Measurements from ENCODE around the gene GPR27.
A peak's percentile ranks its signal among the peaks of the same experiment; 100 is the strongest.

The GPR27 gene

DNA sequence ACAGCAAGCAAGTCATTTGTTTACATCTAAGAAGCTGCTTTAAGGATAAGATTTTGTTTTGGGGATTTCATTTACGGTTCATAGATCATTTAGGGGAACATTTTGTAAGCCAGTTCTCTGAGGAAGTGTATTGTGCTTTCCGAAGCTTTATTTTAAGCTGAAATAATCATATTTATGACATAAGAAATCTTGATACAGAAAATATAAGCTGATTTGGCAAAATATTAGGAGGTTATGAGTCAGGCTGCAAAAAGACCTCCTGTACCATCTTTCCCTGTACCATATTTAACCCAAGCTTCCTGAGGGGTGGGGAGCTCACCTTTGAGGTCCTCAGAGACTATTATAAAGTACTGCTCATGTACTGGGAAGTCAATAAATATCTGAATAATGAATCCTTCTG lies 20.3 kb upstream of the GPR27 start:
- no peak for DNase-seq

DNA sequence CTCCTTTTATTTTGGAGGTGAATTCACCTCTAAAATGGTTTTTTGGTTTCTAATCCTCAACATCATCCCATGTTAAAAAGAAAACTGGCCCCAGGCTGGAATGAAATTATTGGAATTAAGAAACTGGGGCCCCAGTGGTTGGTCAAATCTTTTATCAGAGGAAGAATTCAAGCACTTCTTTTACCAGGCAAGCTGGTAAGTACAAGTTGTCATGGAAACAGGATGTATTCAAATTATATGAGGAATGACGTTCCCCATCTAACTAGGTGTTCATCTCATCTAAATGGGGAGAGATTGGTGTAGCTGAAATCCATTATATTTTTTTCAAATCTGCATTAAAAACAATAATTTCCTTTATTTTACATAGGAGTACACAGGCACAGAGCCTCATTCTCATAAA lies 18.8 kb upstream of the GPR27 start:
- DNase-seq: no peak

DNA sequence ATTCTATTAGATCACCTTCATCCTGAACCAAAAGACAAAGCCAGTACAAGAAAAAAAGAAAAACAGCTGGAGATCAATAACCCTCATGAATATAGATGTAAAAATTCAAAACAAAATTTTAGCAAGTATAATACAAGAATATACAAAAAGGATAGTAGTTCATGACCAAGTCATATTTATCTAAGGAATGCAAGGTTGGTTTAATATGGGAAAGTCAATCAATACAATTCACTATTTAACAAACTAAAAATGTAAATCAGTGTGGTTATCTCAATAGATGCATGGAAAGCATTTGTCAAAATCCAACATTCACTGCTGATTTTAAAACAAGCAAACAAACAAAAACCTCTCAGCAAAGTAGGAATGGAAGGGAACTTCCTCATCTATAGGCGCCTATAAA lies 11.0 kb upstream of the GPR27 start:
- DNase-seq: no peak

DNA sequence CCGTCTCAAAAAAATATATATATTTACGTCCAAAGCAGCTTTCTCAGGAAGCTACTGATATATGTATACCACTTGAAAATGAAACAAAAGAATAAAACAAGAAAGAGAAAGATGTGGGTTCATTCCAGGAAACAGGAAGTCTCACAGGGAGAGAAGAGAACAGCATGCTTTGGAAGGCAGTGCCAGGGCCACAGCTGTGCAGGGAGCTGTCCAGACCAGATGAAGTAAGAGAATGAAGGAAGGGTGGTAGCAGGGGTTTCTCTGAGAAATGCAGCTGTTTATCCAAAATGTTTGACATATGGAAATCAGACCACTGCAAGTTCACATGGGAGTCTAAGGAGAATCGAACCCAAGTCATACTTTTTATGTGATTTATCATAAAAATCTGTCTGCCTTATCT lies 8.9 kb upstream of the GPR27 start:
- DNase-seq: no peak

DNA sequence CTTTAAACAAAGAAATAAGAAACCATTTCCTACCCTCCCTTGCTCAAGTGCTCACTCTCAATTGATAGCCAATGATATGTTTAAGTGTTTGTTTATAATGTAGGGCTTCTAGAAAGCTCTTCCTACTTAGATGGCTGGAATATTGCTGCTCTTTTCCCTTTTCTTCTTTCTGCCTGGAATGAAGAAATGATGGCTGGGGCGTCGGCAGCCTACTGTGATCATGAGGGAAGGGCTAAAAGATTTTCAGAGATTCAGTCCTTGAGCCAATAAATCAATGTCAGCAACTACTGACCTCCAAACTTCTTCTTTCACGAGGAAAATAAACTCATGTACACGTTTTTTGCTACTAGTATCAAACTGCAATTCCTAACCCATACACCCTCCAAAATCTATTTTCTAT lies 2.1 kb upstream of the GPR27 start:
- DNase-seq: no peak

DNA sequence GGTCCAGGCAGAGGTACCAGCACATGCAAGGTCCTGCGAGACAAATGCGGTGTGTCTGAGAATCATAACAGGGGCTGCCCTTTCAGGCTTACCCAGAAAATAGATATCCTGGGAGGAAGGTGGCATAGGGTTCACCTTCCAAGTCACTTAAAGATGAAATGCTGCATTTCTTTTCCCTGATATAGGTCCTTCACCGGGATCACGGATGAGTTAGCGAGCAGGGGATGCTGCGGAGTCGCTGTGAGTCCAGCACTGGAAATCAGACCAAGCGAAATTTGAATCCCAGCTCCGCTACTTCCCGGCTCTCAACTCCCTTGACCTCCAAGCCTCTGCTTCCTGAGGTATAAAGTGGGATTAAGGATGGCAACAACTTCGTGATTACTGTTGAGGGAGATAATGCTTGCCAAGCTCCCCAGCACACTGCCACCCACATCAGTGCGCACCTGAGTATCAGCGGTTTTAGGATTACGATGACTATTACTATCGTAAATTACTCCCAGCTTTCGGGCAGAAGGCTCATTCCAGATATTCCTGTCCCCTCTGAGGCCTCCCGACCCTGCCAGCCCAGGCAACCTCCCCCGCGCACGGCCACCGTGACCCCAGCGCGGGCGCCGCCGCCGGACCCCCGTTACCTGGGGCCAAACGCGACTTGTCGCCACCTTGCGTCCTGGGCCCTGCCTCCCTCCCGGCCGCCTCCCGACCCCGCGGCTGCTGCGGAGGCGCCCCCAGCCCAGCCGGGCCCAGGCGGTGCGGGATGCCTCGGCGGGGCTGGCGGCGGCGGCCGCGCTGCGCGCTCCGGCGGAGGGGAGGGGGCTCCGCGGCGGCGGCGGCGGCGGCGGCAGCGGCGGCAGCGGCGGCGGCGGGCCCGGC lies 589 bp upstream of the GPR27 start:
- no peak for DNase-seq

DNA sequence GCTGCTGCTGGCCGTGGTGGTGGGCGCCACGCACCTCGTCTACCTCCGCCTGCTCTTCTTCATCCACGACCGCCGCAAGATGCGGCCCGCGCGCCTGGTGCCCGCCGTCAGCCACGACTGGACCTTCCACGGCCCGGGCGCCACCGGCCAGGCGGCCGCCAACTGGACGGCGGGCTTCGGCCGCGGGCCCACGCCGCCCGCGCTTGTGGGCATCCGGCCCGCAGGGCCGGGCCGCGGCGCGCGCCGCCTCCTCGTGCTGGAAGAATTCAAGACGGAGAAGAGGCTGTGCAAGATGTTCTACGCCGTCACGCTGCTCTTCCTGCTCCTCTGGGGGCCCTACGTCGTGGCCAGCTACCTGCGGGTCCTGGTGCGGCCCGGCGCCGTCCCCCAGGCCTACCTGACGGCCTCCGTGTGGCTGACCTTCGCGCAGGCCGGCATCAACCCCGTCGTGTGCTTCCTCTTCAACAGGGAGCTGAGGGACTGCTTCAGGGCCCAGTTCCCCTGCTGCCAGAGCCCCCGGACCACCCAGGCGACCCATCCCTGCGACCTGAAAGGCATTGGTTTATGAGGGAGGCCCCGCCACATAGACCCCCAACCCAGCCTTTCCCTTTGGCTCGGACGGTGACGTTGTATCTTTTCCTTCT lies 1.1 kb downstream of the GPR27 start:
- no peak for DNase-seq

DNA sequence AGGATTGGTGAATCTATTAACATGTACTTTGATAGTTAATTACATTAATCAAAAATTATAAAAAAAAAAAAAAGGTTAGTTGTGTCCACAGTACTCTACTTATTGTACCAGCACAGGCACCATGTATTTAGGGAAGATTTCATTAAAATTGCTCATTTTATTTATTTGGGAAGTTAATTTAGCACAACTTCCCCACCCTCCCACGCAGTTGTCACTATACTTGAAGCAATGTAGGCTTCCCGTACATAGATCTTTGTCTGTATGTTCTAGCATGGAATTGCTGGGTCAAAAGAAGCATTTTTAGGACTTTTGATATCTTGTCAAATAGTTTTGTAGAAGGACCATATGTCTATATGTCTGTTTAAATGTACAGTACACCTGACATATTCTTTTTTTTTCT lies 4.4 kb downstream of the GPR27 start:
- no peak for DNase-seq

DNA sequence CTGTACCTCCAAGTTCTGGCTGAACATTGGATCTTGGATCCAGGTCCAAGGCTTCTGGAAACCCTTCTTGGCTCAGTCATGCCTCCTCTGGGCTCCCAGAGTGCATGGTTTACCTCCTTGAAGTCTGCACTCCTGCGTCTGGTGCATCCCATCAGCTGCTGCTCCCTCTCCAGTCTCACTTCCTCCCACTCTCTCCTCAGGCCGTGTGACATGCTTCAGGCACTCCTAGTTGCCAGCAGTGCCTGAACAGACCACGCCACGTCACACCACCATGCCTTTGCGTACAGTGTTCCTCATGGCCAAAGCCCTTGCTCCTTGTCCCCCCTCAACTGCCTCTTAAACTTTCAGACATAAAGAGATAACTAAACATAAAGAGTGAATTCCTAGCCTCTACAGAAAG lies 5.7 kb downstream of the GPR27 start:
- no peak for DNase-seq

DNA sequence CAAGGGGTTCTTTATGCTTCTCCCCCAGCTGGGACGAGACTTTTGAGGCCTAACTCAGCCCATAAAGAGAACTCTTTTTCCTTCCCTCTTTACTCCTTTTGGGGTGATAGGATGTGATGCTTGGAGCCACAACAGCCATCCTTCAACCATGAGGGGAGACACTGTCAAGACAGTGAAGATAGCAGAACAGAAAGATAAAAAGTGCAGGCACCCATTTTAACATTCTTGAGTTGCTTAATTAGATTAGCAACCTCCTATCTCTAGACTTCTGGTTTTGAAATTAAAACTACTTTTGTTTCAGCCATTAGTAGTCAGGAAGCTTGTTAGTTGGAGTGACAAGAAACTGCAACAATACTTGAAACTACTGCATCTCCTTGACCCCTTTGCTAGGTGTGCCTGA lies 6.5 kb downstream of the GPR27 start:
- DNase-seq: no peak

DNA sequence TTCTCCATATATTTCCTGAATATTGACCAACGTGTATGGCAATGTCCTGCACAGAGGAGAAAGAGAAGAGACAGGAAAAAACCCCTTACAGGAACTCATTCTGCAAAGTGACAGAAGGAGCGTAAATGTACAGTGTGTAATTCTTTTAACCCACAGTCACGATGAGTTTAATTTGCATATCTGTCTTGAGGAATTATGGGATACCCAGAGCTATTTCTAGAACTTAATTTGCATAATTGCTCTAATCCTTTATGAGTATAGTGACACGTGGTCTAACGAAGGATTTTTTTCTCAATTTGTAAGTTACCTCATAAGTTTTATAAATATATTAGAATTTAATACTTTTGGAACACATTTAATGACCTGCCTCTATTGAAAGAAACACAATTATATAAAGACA lies 9.8 kb downstream of the GPR27 start:
- DNase-seq: no peak

DNA sequence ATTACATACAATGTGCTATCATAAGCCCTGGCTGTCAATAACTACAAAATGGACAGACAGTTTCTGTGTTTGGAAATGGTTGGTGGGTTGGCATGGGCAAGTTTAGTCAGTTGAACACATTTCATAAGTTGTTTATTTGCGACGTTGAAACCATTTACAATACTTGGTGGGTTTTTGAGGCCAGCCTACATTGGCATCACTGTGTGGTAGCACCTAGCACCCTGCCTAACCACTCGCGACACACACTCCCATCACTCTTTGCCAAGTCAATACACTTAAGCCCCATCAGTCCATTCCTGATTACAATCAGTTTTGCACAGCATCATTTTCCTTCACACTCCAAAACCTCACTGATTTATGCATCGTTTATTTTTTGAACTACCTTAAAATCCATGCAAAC lies 17.5 kb downstream of the GPR27 start:
- DNase-seq: no peak

DNA sequence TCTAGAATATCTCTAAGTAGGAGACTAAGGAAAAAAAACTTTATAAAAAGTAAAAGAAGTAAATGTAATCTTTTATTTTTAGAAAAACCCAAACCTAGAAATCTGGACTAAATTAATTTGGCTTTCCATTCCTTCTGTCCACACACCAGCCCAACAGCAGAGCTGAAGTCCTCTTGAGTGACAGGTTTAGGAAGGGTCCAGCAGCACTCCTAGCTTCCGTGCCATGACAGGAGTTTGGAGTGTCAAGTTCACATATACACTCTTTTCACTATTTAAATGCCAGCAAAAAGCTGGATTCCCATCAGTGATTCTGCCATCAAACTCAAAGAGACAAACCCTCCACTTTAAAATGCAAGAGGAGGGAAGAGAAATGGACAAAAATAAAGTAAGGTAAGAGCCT lies 18.2 kb downstream of the GPR27 start:
- no peak for DNase-seq

DNA sequence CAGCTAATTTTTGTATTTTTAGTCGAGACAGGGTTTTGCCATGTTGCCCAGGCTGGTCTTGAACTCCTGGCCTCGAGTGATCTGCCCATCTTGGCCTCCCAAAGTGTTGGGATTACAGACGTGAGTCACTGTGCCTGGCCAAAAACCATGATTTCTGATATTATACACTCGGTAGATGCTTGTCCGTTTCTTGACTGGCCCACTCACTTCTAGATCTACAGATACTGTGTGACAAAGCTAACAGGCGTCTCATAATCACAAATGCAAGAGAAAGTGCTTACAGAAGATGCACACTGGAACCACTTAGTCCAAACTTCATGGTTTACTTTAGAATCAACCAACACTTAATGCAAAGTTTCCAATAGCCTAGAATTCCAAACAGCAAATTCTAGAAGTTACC lies 22.9 kb downstream of the GPR27 start:
- DNase-seq: no peak

DNA sequence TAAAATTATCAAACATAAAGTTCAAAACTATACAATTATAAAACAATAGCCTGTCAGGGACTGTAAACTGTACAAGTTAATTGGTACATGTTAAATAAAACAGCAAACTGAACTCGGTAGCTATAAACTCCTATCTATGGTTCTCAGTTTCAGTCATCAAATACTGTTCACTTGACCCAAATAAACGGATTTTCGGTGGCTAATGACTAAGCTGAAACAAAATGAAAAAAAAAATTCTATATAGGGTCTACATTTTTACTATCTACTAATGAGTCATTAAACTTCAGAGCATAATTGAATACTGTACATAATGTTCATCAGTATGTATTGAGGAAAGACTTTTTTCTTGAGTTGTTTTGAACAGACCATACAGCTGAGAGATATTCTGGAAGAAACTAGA lies 24.7 kb downstream of the GPR27 start:
- no peak for DNase-seq

DNA sequence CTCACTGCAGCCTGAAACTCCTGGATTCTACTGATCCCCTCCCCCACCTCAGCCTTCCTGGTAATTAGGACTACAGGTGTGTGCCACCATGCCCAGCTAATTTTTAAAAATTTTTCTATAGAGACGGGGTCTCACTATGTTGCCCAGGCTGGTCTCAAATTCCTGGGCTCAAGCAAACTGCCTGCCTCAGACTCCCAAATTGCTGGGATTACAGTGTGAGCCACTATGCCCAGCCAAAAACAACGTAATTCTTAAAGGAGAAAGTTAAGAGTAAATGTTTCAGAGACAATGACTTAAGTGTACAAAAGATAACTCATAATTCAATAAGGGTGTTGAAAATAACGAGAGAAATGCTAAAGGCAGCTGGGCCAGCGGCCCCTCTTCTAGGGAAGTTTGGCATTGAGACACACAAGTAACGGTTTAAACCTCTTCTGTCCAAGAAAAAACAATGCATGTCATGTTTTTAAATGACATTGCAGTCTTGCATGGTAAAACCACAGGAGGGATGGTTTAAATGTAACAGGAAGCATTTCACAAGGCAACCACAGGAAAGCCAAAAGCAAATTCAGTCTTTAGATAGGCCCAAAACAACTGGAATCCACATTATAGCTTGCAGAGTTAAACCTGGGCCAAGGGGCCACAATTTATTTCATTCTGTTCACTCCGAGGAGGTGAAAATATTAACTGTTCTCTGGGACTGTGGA lies 26.2 kb downstream of the GPR27 start:
- DNase-seq: no peak

DNA sequence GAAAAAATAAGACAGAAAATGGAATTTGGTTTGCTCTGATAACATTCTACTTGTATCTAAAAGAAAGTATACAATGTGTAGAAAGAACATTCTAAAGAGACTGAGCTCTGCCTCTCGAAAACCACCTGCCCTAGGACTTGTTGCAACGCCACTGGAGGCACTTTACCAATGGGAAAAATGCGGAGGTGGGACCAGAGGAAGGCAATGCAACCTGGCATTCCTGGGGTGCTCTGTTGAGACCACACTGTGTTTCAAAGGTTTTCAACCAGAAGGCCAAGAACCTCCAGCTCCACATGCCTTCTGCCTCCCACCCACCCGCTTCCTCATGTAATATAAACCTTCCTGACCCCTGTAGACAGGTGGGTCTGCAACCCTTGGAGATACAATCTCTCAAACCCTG lies 26.8 kb downstream of the GPR27 start:
- DNase-seq: no peak

DNA sequence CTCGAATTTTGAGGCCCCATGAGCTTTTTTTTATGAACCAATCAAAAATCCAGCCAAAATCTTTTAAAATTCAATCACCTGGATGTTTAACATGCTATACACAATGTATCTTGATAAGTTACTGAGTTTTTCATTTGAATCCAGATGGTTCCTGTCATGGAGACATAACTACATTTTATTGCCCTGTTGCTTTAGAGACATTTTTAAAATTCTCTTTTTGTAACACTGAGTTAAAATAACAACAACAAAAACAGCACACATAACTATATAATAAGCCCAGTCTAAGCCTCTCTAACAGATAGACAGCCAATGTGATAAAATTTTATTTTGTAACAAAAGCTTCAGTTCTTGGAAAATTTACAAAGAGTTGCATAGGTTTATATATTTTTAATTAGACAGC lies 29.5 kb downstream of the GPR27 start:
- no peak for DNase-seq

DNA sequence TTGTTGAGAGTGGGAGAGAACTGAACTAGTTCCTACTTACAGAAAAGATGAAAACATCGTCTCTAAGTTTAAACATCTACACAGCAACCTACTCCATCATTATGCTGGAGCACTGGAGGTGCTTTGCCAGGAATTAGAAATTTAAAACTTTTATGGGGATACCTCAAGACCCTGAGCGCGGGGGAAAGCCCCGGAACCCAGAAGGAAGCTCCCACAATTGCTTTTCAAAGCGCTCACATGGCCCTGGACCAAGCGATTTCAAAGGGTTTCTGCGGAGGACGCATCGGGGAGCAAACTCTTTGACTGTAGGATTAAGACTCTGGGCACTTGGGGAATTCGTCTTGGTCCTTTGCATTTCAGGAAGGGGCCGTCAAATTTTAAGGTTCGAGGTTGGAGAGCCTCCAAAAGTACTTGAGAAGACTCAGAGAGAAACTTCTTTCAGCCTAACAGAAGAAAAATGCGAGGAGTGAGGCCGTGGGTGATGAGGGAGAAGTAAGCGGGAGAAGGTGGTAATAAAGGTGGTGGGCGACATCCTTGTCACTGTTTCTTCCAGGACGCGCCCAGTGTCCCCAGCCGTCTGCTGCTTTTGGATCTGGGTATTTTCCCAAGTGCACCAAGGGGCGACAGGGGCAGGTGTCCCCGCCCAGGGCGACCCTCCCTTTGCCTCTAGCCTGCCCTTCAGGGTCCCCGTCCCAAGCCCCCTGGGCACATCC lies 30.7 kb downstream of the GPR27 start:
- no peak for DNase-seq

DNA sequence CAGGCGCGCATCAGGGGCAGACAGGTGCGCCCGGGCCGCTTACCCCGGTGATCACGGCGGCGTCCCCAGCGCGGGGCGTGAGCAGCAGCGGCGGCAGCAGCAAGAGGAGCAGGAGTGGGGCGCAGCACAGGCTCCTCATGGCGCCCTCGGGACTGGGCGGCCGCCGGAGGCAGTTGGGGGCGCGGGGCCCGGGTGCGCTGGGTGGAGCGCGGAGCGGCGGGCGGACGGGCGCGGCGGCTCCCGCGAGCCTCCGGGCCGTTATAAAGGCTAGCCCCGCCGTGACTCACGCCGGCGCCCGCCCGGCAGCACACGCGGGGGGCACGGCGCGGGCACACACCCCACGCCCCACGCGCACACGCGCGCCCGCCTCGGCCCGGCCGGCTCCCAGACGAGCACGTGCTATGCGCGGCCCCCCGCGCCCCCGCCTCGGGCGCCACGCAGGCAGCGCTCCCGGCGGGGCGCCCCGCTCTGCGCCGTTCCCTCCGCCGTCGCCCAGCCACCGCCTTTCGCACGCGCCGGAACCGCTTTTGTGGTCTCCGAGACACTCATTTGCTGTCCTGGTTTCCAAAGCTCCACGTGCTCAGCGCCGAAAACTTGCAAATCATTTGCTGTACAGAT lies 31.4 kb downstream of the GPR27 start, which contains the start of gene PROK2:
Gene PROK2, minus strand, starts transcription at position 235 of the 618 bp plus-strand sequence. Its CDS starts 96 bp downstream, at position 139.
- peak; percentile 16 for DNase-seq

DNA sequence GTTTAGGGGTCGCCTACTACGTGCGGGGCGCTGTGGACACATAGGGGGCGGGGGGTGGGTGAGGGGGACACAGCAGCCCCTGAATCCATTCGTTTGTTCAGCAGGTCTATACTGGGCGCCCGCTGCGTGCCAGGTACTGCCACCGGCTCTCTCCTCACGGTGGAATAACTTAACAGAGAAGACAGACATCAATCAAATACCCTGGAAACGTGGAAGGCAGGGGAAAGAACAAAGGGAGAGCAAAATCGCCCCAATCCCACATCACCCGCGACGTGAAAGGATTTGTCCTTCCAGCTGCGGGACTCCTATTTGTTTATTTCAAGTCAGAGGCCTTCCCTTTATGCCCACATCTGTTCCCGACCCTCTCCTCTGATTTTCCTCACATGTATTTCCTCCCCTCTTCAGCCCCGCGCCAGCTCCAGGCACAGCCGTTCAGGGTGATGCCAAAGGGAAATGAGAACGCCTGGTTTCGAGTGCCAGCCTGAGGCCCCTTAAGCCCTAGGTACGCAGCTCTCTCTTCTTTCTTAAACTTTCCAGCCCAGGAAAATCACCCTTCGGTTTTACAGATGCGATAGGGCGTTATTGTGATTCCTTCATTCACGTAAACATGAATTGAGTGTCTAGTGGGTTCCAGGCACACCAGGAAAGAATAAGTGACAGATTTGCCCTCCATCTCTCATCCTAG lies 32.0 kb downstream of the GPR27 start:
- DNase-seq: no peak

DNA sequence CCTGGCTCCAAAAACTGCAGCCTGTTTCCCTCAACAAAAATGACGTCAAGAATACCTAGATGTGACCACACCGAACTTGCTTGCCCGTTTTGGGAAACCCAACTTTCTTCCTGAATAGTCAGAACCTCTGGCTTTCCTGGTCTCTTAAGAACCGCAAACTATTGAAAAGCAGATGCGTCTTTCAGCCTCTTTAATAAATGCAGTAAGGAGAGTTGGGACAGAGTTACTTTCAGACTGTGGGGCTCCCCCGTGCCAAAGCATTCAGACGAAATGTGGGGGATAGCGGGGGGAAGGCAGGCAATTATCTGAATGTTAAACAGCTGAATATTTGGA lies 32.5 kb downstream of the GPR27 start:
- no peak for DNase-seq
